Measurements from ENCODE around the gene C1QTNF12. TPM values are rescaled to one million over a fixed set of nuclear protein-coding genes. Genes with fewer than 3 reads are reported as not detected.

Gene C1QTNF12
- polyA plus RNA-seq, 1 of the 3 experiments (the other 2 are of a cell fraction), result 0.59 TPM

DNA sequence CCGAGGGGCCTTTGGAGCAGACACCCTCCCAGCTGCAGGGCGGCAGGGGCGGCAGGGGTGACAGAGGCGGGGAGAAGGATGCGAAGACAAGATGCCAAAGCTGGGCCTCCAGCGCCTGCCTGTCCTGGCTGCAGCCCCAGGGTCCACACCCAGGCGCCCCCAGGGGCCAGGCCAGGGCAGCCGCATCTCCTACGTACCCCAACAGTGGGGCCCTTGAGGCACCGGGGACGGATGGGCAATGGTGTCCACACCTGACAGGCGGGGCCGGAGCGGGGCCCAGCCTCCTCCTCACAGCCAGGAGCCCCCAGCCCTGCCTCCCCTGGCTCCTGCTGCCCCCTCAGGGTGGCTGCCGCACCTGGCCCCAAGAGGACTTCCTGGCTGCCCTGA lies 7.3 kb downstream of the C1QTNF12 start:
- H3K79me2 ChIP-seq (ENCODE audit: insufficient read depth), result 0 out of 2 replicates have a peak, but pooled peaks cover 3% of the 10 kb centered on the region
- H3K9me3 ChIP-seq, result no peaks in the 10 kb centered on the region
- POLR2A ChIA-PET, result no interaction called here
- no peak overlapping the region for H2AFZ ChIP-seq (ENCODE audit: low read depth)
- no peaks in the 10 kb centered on the region for H3F3A ChIP-seq (replicated peaks; ENCODE audit: insufficient read depth)
- no peak overlapping the region for H3K27ac ChIP-seq (ENCODE audit: low read depth in 2 of 2, low read length in 1 of 2)
- no peaks in the 10 kb centered on the region for H4K20me1 ChIP-seq (ENCODE audit: insufficient read depth)
- H3K27me3 ChIP-seq (ENCODE audit: insufficient read depth), result no peaks in the 10 kb centered on the region
- peaks cover 0 to 18% of the 10 kb centered on the region in 2 experiments; a peak in 1 of 4 replicates for H3K4me1 ChIP-seq (ENCODE audit: control insufficient read depth in 1 of 2, insufficient read depth in 2 of 2, low read depth in 1 of 2, low read length in 1 of 2)
- no peaks in the 10 kb centered on the region for H3K9me2 ChIP-seq
- H3K4me2 ChIP-seq, result no peak overlapping the region
- no peak overlapping the region for H3K4me3 ChIP-seq (ENCODE audit: low read depth in 2 of 2, low read length in 1 of 2)
- peaks cover 0 to 12% of the 10 kb centered on the region in 2 experiments for H3K36me3 ChIP-seq (replicated peaks in 1 of 2; ENCODE audit: control insufficient read depth in 1 of 2, insufficient read depth in 2 of 2, low read length in 1 of 2)
- no peak overlapping the region for H3K9ac ChIP-seq
- no CpG with 5 or more reads among the region's 15 CpGs for WGBS (ENCODE audit: low lambda C conversion rate)
- CTCF ChIA-PET, result interaction anchor here (0.7 to 5.1 kb wide), 4 partner anchors 11 to 237 kb away, joined by 3 to 43 read pairs (median 8); no protein-coding TSS in a partner anchor
- TF ChIP-seq EP300 (IDR thresholded peaks at IDR 0.05; ENCODE audit: borderline replicate concordance in 1 of 2, low read depth in 1 of 2, low read length in 1 of 2) (no peak), SMC3 (IDR thresholded peaks at IDR 0.05; ENCODE audit: low read depth, low read length) (no peak), RAD21 (IDR thresholded peaks at IDR 0.05; ENCODE audit: low read length) (no peak), TEAD4 (IDR thresholded peaks at IDR 0.05; ENCODE audit: borderline replicate concordance, insufficient read depth) (no peak), RFX5 (IDR thresholded peaks at IDR 0.05; ENCODE audit: low read length) (no peak), MXI1 (IDR thresholded peaks at IDR 0.05; ENCODE audit: low read depth, low read length) (no peak), FOSL2 (IDR thresholded peaks at IDR 0.05; ENCODE audit: borderline replicate concordance, low read depth) (no peak), EZH2phosphoT487 (IDR thresholded peaks at IDR 0.05; ENCODE audit: borderline replicate concordance, low read depth) (no peak), SIN3A (IDR thresholded peaks at IDR 0.05; ENCODE audit: borderline replicate concordance, low read depth, low read length) (no peak), MEF2A (IDR thresholded peaks at IDR 0.05; ENCODE audit: borderline replicate concordance, low read depth) (no peak), NFIC (IDR thresholded peaks at IDR 0.05; ENCODE audit: borderline replicate concordance) (no peak), GATA2 (CRISPR knock-in tag; IDR thresholded peaks at IDR 0.05) (no peak), NRF1 (IDR thresholded peaks at IDR 0.05; ENCODE audit: low read depth, low read length) (no peak), RXRA (IDR thresholded peaks at IDR 0.05; ENCODE audit: borderline replicate concordance, low read depth) (no peak)
- TF ChIP-seq, protein P1, sequence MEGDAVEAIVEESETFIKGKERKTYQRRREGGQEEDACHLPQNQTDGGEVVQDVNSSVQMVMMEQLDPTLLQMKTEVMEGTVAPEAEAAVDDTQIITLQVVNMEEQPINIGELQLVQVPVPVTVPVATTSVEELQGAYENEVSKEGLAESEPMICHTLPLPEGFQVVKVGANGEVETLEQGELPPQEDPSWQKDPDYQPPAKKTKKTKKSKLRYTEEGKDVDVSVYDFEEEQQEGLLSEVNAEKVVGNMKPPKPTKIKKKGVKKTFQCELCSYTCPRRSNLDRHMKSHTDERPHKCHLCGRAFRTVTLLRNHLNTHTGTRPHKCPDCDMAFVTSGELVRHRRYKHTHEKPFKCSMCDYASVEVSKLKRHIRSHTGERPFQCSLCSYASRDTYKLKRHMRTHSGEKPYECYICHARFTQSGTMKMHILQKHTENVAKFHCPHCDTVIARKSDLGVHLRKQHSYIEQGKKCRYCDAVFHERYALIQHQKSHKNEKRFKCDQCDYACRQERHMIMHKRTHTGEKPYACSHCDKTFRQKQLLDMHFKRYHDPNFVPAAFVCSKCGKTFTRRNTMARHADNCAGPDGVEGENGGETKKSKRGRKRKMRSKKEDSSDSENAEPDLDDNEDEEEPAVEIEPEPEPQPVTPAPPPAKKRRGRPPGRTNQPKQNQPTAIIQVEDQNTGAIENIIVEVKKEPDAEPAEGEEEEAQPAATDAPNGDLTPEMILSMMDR (IDR thresholded peaks at IDR 0.05), result no peak
- TF ChIP-seq, protein P2, sequence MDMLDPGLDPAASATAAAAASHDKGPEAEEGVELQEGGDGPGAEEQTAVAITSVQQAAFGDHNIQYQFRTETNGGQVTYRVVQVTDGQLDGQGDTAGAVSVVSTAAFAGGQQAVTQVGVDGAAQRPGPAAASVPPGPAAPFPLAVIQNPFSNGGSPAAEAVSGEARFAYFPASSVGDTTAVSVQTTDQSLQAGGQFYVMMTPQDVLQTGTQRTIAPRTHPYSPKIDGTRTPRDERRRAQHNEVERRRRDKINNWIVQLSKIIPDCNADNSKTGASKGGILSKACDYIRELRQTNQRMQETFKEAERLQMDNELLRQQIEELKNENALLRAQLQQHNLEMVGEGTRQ (IDR thresholded peaks at IDR 0.05; ENCODE audit: borderline replicate concordance, low read depth, low read length), result no peak
- TF ChIP-seq, protein P3, sequence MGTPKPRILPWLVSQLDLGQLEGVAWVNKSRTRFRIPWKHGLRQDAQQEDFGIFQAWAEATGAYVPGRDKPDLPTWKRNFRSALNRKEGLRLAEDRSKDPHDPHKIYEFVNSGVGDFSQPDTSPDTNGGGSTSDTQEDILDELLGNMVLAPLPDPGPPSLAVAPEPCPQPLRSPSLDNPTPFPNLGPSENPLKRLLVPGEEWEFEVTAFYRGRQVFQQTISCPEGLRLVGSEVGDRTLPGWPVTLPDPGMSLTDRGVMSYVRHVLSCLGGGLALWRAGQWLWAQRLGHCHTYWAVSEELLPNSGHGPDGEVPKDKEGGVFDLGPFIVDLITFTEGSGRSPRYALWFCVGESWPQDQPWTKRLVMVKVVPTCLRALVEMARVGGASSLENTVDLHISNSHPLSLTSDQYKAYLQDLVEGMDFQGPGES (IDR thresholded peaks at IDR 0.05; ENCODE audit: low read depth, low read length), result no peak
- TF ChIP-seq, protein P4, sequence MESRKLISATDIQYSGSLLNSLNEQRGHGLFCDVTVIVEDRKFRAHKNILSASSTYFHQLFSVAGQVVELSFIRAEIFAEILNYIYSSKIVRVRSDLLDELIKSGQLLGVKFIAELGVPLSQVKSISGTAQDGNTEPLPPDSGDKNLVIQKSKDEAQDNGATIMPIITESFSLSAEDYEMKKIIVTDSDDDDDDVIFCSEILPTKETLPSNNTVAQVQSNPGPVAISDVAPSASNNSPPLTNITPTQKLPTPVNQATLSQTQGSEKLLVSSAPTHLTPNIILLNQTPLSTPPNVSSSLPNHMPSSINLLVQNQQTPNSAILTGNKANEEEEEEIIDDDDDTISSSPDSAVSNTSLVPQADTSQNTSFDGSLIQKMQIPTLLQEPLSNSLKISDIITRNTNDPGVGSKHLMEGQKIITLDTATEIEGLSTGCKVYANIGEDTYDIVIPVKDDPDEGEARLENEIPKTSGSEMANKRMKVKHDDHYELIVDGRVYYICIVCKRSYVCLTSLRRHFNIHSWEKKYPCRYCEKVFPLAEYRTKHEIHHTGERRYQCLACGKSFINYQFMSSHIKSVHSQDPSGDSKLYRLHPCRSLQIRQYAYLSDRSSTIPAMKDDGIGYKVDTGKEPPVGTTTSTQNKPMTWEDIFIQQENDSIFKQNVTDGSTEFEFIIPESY (IDR thresholded peaks at IDR 0.05; ENCODE audit: borderline replicate concordance, low read depth), result no peak
- TF ChIP-seq, protein P5, sequence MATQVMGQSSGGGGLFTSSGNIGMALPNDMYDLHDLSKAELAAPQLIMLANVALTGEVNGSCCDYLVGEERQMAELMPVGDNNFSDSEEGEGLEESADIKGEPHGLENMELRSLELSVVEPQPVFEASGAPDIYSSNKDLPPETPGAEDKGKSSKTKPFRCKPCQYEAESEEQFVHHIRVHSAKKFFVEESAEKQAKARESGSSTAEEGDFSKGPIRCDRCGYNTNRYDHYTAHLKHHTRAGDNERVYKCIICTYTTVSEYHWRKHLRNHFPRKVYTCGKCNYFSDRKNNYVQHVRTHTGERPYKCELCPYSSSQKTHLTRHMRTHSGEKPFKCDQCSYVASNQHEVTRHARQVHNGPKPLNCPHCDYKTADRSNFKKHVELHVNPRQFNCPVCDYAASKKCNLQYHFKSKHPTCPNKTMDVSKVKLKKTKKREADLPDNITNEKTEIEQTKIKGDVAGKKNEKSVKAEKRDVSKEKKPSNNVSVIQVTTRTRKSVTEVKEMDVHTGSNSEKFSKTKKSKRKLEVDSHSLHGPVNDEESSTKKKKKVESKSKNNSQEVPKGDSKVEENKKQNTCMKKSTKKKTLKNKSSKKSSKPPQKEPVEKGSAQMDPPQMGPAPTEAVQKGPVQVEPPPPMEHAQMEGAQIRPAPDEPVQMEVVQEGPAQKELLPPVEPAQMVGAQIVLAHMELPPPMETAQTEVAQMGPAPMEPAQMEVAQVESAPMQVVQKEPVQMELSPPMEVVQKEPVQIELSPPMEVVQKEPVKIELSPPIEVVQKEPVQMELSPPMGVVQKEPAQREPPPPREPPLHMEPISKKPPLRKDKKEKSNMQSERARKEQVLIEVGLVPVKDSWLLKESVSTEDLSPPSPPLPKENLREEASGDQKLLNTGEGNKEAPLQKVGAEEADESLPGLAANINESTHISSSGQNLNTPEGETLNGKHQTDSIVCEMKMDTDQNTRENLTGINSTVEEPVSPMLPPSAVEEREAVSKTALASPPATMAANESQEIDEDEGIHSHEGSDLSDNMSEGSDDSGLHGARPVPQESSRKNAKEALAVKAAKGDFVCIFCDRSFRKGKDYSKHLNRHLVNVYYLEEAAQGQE (IDR thresholded peaks at IDR 0.05; ENCODE audit: low read depth, low read length), result no peak
- DNase-seq, result peak; percentile 57

Measured in SK-N-SH (cell line).